SJCRH30 (cell line): Measurements from ENCODE around the gene MACROH2A2. TPM values are rescaled to one million over a fixed set of nuclear protein-coding genes. Genes with fewer than 3 reads are reported as not detected.
A peak's percentile ranks its signal among the peaks of the same experiment; 100 is the strongest.
"Not testable (repeated sequence)": the region's sequence is repeated elsewhere in the genome, so short reads cannot be mapped to it uniquely, and the experiment has no call there.

Experiments used
- DNase-seq, 2 experiments: peaks; one replicate each; pipeline ENCODE4 v3.0.0-alpha.2; 2015 to 2020
- H3K27ac ChIP-seq: fragments of 250-450 bp; sonication (Bioruptor Pico); 2 replicates; pipeline ENCODE4 v1.5.1; 2020; ENCODE audit warnings: mild to moderate bottlenecking, moderate library complexity
- H3K27me3 ChIP-seq: fragments of 250-450 bp; sonication (Bioruptor Pico); 2 replicates; pipeline ENCODE4 v1.5.1; 2020; ENCODE audit warnings: mild to moderate bottlenecking, moderate library complexity
- H3K36me3 ChIP-seq: fragments of 250-450 bp; sonication (Bioruptor Pico); 2 replicates; pipeline ENCODE4 v1.5.1; 2020; ENCODE audit warnings: mild to moderate bottlenecking, moderate library complexity
- H3K4me1 ChIP-seq: fragments of 250-450 bp; sonication (Bioruptor Pico); 2 replicates; pipeline ENCODE4 v1.5.1; 2020; ENCODE audit warnings: mild to moderate bottlenecking, moderate library complexity
- H3K4me3 ChIP-seq: fragments of 250-450 bp; sonication (Bioruptor Pico); 2 replicates; pipeline ENCODE4 v1.5.1; 2020; ENCODE audit warnings: mild to moderate bottlenecking, moderate library complexity
- H3K9me3 ChIP-seq: fragments of 250-450 bp; sonication (Bioruptor Pico); replicated peaks from 2 replicates; pipeline ENCODE4 v1.5.1; 2020; ENCODE audit warnings: mild to moderate bottlenecking, moderate library complexity
- total RNA-seq: library from RNA; depleted of rRNA; stranded (reverse); fragments of >200 nt; shearing (Covaris generic); gene quantifications from 2 replicates; pipeline ENCODE4 v1.2.3, GENCODE V29; 2014

The MACROH2A2 gene
- total RNA-seq, 1 experiment from 2014 or later, result 13.2 TPM

DNA sequence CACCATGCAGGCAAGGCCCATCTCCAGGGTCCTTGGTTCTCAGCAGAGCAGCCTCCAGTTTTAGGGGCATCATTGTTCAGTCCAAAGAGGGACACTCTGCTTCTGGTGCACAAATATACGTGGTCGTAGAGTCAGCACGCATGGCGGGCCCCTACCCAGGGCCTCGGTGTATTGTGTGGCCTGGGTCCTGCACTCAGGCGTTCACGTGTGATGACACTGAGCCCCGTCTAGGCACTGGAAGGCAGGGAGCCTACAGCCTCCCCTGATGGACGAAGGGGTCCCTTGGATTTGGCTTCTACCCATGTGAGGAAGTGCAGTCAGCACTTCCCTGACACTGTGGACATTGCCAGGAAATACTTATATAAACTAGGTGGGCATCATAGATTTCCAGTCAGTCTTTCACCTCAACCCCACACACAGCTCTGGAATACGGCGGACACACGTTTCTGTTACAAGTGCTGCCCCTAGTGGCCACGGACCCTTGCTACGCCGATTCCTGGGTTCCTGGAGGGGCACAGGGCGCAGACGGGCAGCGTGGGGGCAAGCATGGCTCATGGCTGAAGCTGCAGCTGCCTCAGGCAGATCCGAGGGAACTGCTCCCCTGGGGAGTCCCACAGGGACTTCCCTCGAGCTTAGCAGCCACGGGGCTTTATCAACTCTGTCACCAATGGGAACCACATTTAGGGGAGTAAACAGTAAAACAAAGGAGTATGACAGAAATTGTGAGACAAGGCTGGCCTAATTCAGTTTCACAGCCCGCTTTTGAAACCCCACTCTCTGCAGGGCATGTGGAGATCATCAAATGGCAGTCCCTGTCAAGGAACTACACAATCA is 54.5 kb downstream of the MACROH2A2 start:
- H3K27me3 ChIP-seq, result no peaks in the 10 kb centered on the region
- H3K36me3 ChIP-seq, result no peaks in the 10 kb centered on the region
- no peaks in the 10 kb centered on the region for H3K9me3 ChIP-seq
- no peaks in the 10 kb centered on the region for H3K4me1 ChIP-seq
- H3K4me3 ChIP-seq, result no peak overlapping the region
- H3K27ac ChIP-seq, result no peak overlapping the region
- peak; percentile 19 to 27 for DNase-seq

DNA sequence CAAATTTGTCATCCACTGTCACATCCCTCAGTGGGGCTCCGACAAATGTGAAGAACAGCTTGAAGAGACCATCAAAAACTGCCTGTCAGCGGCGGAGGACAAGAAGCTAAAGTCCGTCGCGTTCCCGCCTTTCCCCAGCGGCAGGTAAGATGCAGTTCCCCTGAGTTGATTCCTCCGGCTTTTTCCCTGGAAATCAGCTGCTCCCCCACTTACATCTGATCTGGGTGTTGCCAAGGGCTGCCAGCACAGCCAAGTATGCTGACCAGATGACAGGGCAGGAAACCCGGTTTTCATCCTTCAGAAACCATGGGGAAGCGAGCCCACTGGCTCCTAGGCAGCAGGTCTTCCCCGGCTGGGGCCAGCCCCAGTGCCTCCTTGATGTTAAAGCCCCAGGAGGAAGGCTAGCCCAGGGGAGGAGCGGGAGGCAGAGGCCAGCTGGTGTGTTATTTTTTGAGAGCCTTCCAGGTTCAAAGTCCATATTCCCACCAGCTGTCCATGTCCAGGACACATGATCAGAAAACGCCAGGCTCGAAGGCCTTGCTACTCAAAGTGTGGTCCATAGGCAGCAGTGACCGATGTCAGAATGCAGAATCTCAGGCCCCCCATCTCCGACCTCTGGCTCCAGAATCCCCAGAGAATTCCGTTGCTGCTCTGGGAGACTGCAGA is 56.6 kb downstream of the MACROH2A2 start:
- Histone ChIP-seq H3K27me3 (no peaks in the 10 kb centered on the region), H3K27ac (no peak overlapping the region), H3K36me3 (no peaks in the 10 kb centered on the region), H3K4me3 (no peak overlapping the region), H3K9me3 (no peaks in the 10 kb centered on the region), H3K4me1 (no peaks in the 10 kb centered on the region)
- DNase-seq, result no peak

DNA sequence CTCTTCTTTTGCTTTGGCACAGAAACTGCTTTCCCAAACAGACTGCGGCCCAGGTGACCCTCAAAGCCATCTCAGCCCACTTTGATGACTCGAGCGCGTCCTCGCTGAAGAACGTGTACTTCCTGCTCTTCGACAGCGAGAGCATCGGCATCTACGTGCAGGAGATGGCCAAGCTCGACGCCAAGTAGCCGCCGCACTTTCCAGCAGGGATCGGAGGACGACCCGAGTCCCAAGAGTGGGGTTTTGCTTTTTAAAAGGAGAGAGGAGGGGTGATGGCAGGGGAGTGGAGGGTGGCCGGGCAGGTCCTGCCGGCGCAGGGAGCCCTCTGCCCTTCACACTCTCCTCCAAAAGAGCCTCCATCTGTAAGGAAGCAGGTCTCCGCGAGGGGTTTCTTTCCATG is 58.9 kb downstream of the MACROH2A2 start:
- Histone ChIP-seq H3K36me3 (no peaks in the 10 kb centered on the region), H3K9me3 (no peaks in the 10 kb centered on the region), H3K4me1 (no peaks in the 10 kb centered on the region), H3K4me3 (no peak overlapping the region), H3K27me3 (no peaks in the 10 kb centered on the region), H3K27ac (no peak overlapping the region)
- no peak for DNase-seq

DNA sequence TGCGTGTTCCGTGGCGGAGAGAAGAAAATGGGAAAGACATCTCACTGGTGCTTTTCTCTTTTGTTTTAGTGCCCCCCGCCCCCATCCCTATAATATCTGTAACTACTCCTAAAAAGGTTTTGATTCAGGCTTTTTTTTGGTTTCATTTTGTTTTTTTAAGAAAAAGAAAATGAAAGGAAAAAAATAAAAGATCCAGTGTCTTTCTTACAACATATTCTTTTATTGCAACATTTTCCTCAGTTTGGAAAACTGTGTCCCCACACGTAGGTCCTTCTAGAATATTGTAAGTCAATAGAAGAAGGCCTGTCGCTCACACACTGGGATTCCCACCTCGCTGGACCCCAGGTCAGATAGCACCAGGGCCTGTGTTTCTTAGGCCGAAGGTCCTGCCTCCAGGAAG is 59.4 kb downstream of the MACROH2A2 start:
- H3K36me3 ChIP-seq, result no peaks in the 10 kb centered on the region
- no peak overlapping the region for H3K27ac ChIP-seq
- no peaks in the 10 kb centered on the region for H3K27me3 ChIP-seq

DNA sequence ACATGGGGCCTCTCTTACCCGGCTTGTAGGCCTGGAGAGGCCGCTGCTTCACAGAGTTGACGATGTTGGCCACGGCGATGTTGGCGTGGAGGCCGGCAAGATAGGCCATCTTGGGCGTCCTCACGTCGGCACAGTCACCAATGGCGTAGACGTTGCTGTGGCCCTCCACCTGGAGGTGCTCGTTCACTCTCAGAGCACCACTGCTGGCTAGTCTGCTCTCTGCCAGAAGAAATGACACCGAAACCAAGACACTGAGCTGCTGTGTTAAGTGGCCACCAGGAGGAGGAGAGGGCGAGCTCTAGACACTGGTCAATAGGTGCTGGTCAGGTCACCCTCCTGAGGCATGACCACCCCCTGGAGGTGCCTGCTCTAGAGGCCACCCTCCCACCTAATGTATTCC is 62.3 kb downstream of the MACROH2A2 start:
- Histone ChIP-seq H3K27ac (no peak overlapping the region), H3K36me3 (no peaks in the 10 kb centered on the region), H3K4me1 (no peaks in the 10 kb centered on the region), H3K9me3 (no peaks in the 10 kb centered on the region), H3K27me3 (no peaks in the 10 kb centered on the region), H3K4me3 (no peak overlapping the region)
- DNase-seq, result no peak

More for the DNA sequence above, 59.4 kb downstream of the MACROH2A2 start:
- Histone ChIP-seq H3K9me3 (no peaks in the 10 kb centered on the region), H3K4me1 (no peaks in the 10 kb centered on the region), H3K4me3 (no peak overlapping the region)
- no peak for DNase-seq

DNA sequence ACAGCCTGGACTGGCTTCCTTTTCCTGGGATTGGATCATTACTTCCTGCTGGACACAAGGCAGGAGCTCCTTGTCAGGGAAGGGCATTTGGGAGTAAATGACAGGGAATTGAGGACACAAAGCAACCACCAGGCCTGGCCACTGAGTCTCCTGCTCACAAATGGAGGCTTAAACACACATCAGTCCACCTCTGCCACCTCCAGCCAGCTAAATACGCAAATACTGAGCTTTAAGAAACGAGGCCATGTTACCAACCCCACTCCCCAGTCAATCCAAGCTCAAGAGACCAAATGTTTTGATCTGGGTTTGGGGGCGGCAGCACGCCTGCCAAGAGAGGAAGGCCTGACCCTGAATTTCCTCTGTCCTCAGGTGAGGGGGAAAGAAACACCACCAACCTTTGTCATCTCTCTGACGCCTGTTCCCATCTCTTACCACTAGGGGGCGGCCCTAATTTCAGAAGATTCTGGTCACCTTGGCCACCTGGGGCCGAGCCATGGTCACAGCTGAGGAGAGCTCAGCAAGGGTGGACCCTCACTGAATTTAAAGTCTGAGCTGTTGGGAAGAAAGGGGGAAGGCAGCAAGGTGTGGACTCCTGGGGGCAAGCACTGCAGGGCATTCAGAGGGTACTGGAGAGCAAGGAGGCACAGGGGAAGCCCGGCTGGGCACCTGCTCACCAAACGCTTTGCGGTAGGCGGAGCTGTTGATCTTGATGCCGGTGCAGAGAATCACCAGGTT is 63.5 kb downstream of the MACROH2A2 start:
- Histone ChIP-seq H3K4me1 (no peaks in the 10 kb centered on the region), H3K4me3 (no peak overlapping the region), H3K27ac (no peak overlapping the region), H3K27me3 (no peaks in the 10 kb centered on the region), H3K36me3 (no peaks in the 10 kb centered on the region), H3K9me3 (no peaks in the 10 kb centered on the region)
- peak; percentile 28 to 62 for DNase-seq

DNA sequence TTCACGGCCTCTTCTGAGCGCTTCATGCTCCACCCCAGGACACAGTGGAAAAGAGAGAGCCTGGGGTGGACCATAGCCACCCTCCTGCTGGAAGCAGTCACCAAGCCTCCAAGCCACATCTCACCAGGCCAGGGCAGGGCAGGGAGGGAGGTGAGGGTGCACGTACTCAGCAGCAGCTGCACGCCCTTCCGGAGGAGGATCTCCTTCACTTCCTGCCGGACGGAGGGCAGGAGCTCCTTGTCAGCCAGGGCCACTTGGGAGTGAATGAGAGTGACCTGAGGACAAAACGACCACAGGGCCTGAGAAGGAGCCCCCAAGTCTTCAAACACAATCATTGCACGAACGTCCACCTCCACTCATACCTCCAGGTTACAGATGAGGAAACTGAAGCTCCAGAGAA is 65.0 kb downstream of the MACROH2A2 start:
- Histone ChIP-seq H3K36me3 (no peaks in the 10 kb centered on the region), H3K4me1 (no peaks in the 10 kb centered on the region), H3K27ac (no peak overlapping the region), H3K4me3 (no peak overlapping the region), H3K27me3 (no peaks in the 10 kb centered on the region), H3K9me3 (no peaks in the 10 kb centered on the region)
- DNase-seq, result no peak

DNA sequence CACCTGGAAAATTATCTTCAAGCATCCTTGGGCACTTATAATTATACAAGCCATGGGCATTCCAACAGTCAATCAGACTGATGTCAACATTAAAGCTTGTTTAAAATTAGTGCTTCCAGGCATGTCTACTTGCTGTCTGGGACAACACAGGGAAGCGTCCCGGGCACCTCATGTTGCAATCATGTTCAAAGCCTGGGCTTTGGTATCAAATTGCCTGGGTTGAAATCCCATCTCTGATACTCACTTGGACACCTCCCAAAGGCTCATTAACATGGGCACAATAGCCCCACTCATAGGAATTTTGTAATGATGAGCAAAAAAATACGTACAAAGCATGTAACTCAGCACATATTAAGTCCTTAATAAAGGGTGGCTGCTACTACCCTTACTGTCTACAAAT is 65.5 kb downstream of the MACROH2A2 start:
- H3K9me3 ChIP-seq, result no peaks in the 10 kb centered on the region
- no peaks in the 10 kb centered on the region for H3K27me3 ChIP-seq
- H3K36me3 ChIP-seq, result no peaks in the 10 kb centered on the region
- no peak for DNase-seq
- no peaks in the 10 kb centered on the region for H3K4me1 ChIP-seq
- H3K4me3 ChIP-seq, result no peak overlapping the region
- H3K27ac ChIP-seq, result no peak overlapping the region

DNA sequence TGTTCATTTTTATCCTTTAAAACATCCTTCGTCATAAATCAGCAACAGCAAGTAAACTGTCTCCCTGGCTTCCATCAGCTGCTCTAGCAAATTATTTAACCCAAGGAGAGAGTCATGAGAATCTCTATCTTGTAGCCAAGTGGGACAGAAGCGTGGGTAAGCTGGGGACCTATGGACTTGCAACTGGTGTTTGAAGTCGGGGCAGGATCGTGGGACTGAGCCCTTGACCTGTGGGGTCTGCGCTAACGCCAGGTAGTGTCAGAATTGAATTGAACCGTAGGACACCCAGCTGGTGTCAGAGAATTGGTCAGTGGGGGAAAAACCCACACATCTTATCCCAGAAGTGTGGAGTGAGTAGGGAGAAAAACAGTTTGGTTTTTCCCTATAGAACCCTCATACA is 66.6 kb downstream of the MACROH2A2 start:
- Histone ChIP-seq H3K27me3 (no peaks in the 10 kb centered on the region), H3K4me3 (no peak overlapping the region), H3K4me1 (no peaks in the 10 kb centered on the region), H3K36me3 (no peaks in the 10 kb centered on the region), H3K9me3 (no peaks in the 10 kb centered on the region), H3K27ac (no peak overlapping the region)
- no peak for DNase-seq

DNA sequence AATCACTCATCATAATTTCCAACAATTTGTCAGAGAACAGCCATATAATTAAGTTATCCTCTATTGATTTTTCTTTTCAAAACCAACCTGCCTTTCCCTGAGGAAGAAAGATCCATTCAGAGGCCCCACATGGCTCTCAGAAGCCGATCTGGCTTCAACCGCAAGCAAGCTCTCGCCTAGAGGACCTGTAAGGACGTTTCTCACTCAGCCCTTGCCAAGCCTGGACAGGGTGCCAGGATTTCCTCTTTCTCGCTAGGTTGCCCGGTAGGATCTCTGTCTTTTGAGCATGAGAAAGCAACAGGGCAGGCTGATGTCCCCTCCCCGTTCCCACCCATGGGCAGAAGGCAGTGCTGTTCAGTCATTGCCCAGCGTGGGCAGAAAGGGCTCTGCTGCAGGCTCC is 67.0 kb downstream of the MACROH2A2 start:
- Histone ChIP-seq H3K27me3 (no peaks in the 10 kb centered on the region), H3K4me3 (no peak overlapping the region), H3K27ac (no peak overlapping the region), H3K9me3 (no peaks in the 10 kb centered on the region), H3K4me1 (no peaks in the 10 kb centered on the region), H3K36me3 (no peaks in the 10 kb centered on the region)
- no peak for DNase-seq

DNA sequence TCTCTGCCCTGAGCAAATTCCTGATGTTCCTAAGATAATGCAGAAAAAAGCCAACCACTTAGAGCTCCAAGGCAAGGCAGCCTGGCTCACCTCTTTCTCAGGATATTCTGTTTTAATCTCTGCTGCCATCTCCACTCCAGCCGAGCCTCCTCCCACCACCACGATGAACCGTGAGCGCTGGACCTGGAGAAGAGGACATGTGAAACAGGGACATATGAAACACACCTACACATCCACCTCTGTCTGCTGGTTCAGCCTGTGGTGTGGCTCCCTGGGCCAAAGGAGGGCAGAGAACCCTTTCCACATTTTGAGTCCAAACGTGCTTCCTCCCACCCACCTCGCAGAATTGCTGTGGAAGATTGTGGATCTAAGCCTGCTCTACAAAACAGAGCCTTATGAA is 67.8 kb downstream of the MACROH2A2 start:
- DNase-seq, result no peak
- Histone ChIP-seq H3K4me1 (no peaks in the 10 kb centered on the region), H3K36me3 (no peaks in the 10 kb centered on the region), H3K4me3 (no peak overlapping the region), H3K9me3 (no peaks in the 10 kb centered on the region), H3K27ac (no peak overlapping the region), H3K27me3 (no peaks in the 10 kb centered on the region)

DNA sequence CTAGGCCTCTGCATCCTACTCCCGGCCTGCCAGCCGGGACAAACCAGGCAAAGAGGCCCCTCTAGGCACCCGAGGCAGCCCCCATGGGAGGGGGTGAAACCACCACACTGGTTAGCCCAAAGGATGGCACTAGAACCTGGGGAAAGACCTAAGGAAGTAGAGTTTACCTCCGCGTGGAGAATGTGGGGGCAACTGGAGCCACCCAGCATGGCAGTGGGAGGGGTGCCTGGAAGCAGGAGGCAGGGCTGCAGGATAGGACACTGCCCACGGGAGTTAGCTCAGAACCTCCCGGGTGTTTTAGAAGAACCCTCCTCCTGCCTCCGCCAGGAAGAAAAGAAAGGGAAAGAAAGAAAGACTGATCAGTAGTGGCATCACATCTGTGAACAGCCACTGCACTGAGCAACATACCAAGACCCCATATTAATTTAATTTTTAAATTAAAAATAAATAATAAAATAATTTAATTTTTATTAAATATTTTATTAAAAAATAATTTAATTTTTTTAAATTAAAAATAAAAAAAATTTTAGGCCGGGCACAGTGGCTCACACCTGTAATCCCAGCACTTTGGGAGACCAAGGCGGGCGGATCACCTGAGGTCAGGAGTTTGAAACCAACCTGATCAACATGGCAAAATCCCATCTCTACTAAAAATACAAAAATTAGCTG is 68.8 kb downstream of the MACROH2A2 start:
- no peaks in the 10 kb centered on the region for H3K9me3 ChIP-seq
- H3K4me1 ChIP-seq, result no peaks in the 10 kb centered on the region
- DNase-seq, result no peak
- no peaks in the 10 kb centered on the region for H3K27me3 ChIP-seq
- H3K4me3 ChIP-seq, result no peak overlapping the region
- no peaks in the 10 kb centered on the region for H3K36me3 ChIP-seq
- no peak overlapping the region for H3K27ac ChIP-seq

DNA sequence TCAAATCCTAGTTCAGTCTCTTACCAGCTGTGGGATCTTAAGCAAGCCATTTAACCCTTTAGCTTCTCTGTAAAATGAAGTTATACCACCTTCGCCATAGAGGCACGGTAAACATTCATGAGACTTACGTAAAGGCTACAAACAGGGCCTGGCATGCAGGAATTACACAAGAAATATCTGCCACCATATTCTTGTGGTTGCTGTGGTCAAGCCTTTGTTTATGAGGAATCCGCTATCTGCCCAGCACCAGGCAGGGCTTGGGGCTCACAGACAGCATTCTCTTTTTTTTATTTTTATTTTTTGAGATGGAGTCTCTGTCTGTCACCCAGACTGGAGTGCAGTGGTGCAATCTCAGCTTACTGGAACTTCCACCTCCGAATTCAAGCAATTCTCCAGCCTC is 70.1 kb downstream of the MACROH2A2 start:
- H3K4me1 ChIP-seq, result no peaks in the 10 kb centered on the region
- DNase-seq, result no peak
- H3K4me3 ChIP-seq, result no peak overlapping the region
- H3K27me3 ChIP-seq, result no peaks in the 10 kb centered on the region
- no peak overlapping the region for H3K27ac ChIP-seq
- no peaks in the 10 kb centered on the region for H3K9me3 ChIP-seq
- H3K36me3 ChIP-seq, result no peaks in the 10 kb centered on the region

DNA sequence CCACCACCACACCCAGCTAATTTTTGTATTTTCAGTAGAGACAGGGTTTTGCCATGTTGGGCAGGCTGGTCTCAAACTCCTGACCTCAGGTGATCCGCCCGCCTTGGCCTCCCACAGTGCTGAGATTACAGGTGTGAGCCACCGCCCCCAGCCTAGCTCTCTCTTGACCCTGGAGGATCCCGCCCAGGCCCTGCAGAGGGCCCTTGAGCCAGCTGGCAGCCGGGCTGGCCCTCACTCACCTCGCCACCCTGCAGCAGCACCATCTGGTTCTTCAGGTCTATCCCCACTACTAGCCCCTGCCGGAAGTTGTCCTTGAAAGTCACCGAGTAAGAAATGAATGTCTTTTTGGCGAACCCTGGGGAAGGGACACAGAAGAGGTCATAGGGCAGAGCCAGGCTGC is 70.5 kb downstream of the MACROH2A2 start:
- H3K4me3 ChIP-seq, H3K36me3 ChIP-seq, H3K27ac ChIP-seq, H3K9me3 ChIP-seq, H3K27me3 ChIP-seq, DNase-seq, H3K4me1 ChIP-seq: not testable (repeated sequence)

DNA sequence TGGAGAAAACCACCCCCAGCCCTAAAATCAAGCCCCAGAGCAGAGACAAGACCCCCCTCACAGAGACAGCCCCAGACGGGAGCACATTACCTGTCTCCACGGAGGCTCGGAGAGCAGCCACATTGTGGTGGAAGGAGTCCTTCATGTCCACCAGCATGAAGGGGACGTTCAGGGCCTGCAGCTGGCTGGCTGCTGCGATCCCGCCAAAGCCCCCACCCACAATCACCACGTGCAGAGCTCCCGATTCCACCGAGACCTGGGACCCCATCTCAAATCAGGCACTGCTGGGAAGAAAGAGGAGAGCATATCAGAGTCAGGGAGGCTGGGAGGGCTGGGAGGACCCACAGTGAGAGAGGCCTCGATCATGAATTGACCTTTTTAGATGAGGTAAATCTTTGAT is 71.2 kb downstream of the MACROH2A2 start:
- no peaks in the 10 kb centered on the region for H3K36me3 ChIP-seq
- no peaks in the 10 kb centered on the region for H3K4me1 ChIP-seq

More for the DNA sequence above, 71.2 kb downstream of the MACROH2A2 start:
- Histone ChIP-seq H3K27ac (no peak overlapping the region), H3K4me3 (no peak overlapping the region), H3K27me3 (no peaks in the 10 kb centered on the region), H3K9me3 (no peaks in the 10 kb centered on the region)
- no peak for DNase-seq
